Measurements from ENCODE around the gene PLCH1.

- no peak for TF ChIP-seq CTCF (IDR thresholded peaks at IDR 0.05; ENCODE audit: low read length)
- no peak for TF ChIP-seq EZH2 (IDR thresholded peaks at IDR 0.05; ENCODE audit: borderline replicate concordance, low read length)
These were observed 417.4 kb downstream of the PLCH1 start for GRCh38 chr3:155327430-155327829.
